Right kidney (tissue), 1 donor: ENCODE results near the gene SPAG17.

Source experiments
- DNase-seq: peaks from one replicate; pipeline ENCODE4 v3.0.0-alpha.2; 2016

The SPAG17 gene

GRCh38 chr1:118160806-118161205 is 24.2 kb downstream of the SPAG17 start:
- DNase-seq = no peak

- no peak for DNase-seq
These were observed 25.5 kb downstream of the SPAG17 start for GRCh38 chr1:118159569-118159968.

GRCh38 chr1:118158924-118159323 is 26.1 kb downstream of the SPAG17 start:
- DNase-seq = no peak

GRCh38 chr1:118157506-118157905 is 27.5 kb downstream of the SPAG17 start:
- DNase-seq = no peak

GRCh38 chr1:118155106-118155505 is 29.9 kb downstream of the SPAG17 start:
- DNase-seq = no peak

- no peak for DNase-seq
These were observed 30.8 kb downstream of the SPAG17 start for GRCh38 chr1:118154220-118154619.

- no peak for DNase-seq
These were observed 33.6 kb downstream of the SPAG17 start for GRCh38 chr1:118151312-118151937.

GRCh38 chr1:118149799-118150198 is 35.2 kb downstream of the SPAG17 start:
- no peak for DNase-seq

- DNase-seq = no peak
These were observed 37.0 kb downstream of the SPAG17 start for GRCh38 chr1:118148034-118148433.

GRCh38 chr1:118147522-118147921 is 37.5 kb downstream of the SPAG17 start:
- DNase-seq = no peak

- no peak for DNase-seq
These were observed 39.3 kb downstream of the SPAG17 start for GRCh38 chr1:118145721-118146120.

GRCh38 chr1:118144684-118145083 is 40.3 kb downstream of the SPAG17 start:
- no peak for DNase-seq

- DNase-seq = no peak
These were observed 41.2 kb downstream of the SPAG17 start for GRCh38 chr1:118143831-118144230.

- no peak for DNase-seq
These were observed 41.9 kb downstream of the SPAG17 start for GRCh38 chr1:118143121-118143520.

- DNase-seq = no peak
These were observed 42.5 kb downstream of the SPAG17 start for GRCh38 chr1:118142546-118142945.

- DNase-seq = no peak
These were observed 47.1 kb downstream of the SPAG17 start for GRCh38 chr1:118137900-118138299.

GRCh38 chr1:118136187-118136941 is 48.7 kb downstream of the SPAG17 start:
- DNase-seq = no peak

GRCh38 chr1:118132000-118132399 is 53.0 kb downstream of the SPAG17 start:
- DNase-seq = no peak

GRCh38 chr1:118128761-118129160 is 56.3 kb downstream of the SPAG17 start:
- DNase-seq = no peak

- DNase-seq = no peak
These were observed 61.0 kb downstream of the SPAG17 start for GRCh38 chr1:118124064-118124463.

GRCh38 chr1:118123116-118123839 is 61.8 kb downstream of the SPAG17 start:
- DNase-seq = no peak

- DNase-seq = no peak
These were observed 62.6 kb downstream of the SPAG17 start for GRCh38 chr1:118122234-118123004.
